Cardiac fibroblast (primary cell): ENCODE measurements around the gene DHRS13.
A peak's percentile ranks its signal among the peaks of the same experiment; 100 is the strongest.

Experiments
- DNase-seq, 2 donors: peaks; one replicate each; pipeline versions ENCODE4 v3.0.0 to v3.0.0-alpha.2; 2010; ENCODE audit warnings: low read depth in 2 of 2
- H3K4me3 ChIP-seq, 2 donors: replicated peaks in 1 of 2; 1 replicate in 1 of 2; 2 replicates in 1 of 2; pipeline ENCODE4 v1.5.1; 2011; ENCODE audit warnings: low read depth in 2 of 2, low read length in 2 of 2, mild to moderate bottlenecking in 2 of 2, moderate library complexity in 1 of 2
- TF ChIP-seq, protein P1 (sequence below): IDR thresholded peaks from one replicate; pipeline ENCODE4 v1.5.1; 2011; ENCODE audit warnings: low read depth, mild to moderate bottlenecking, low read length, inconsistent platforms

DHRS13 gene

GRCh38 chr17:28875848-28876550 is 26.9 kb downstream of the DHRS13 start:
- DNase-seq = no peak
- TF ChIP-seq, protein P1, sequence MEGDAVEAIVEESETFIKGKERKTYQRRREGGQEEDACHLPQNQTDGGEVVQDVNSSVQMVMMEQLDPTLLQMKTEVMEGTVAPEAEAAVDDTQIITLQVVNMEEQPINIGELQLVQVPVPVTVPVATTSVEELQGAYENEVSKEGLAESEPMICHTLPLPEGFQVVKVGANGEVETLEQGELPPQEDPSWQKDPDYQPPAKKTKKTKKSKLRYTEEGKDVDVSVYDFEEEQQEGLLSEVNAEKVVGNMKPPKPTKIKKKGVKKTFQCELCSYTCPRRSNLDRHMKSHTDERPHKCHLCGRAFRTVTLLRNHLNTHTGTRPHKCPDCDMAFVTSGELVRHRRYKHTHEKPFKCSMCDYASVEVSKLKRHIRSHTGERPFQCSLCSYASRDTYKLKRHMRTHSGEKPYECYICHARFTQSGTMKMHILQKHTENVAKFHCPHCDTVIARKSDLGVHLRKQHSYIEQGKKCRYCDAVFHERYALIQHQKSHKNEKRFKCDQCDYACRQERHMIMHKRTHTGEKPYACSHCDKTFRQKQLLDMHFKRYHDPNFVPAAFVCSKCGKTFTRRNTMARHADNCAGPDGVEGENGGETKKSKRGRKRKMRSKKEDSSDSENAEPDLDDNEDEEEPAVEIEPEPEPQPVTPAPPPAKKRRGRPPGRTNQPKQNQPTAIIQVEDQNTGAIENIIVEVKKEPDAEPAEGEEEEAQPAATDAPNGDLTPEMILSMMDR = no peak
- H3K4me3 ChIP-seq = no peak overlapping the region

DNA sequence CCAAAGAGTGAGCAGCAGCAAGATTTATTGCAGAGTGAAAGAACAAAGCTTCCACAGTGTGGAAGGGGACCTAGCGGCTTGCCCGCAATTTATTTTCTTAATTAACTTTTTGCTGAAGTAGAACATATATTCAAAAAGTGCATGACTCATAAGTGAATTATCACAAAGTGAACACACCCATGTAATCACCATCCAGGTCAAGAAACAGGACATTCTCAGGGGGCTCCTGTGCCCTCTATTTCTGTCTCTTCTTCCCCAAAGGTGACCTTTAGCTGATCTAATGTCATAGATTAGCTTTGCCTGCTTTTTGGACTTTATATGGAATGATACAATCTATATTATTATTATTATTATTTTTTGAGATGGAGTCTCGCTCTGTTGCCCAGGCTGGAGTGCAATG is 28.1 kb downstream of the DHRS13 start:
- TF ChIP-seq, protein P1 = no peak
- no peak for DNase-seq
- H3K4me3 ChIP-seq = no peak overlapping the region

DNA sequence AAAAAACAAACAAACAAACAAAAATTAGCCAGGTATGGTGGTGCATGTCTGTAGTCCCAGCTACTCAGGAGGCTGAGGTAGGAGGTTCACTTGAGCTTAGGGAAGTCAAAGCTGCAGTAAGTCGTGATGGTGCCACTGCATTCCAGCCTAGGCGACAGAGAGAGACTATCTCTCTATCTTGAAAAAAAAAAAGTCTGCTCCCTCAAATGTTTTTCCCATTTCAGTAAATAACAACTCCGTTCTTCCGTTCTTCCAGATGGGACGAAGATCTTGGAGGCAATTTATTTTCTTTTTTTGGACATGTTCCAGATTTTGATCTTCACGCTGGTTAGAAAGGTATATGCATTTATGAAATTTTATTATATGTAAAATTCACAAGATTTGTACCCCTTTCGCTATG is 29.0 kb downstream of the DHRS13 start:
- DNase-seq = no peak
- H3K4me3 ChIP-seq = no peak overlapping the region
- TF ChIP-seq, protein P1 = no peak

- DNase-seq = no peak
- TF ChIP-seq, protein P1 = no peak
These were observed 31.8 kb downstream of the DHRS13 start for GRCh38 chr17:28871056-28871579.

GRCh38 chr17:28867276-28867675 is 35.6 kb downstream of the DHRS13 start:
- TF ChIP-seq, protein P1 = no peak
- no peak for DNase-seq
- no peak overlapping the region for H3K4me3 ChIP-seq

More at GRCh38 chr17:28871056-28871579, 31.8 kb downstream of the DHRS13 start:
- H3K4me3 ChIP-seq = no peak overlapping the region

DNA sequence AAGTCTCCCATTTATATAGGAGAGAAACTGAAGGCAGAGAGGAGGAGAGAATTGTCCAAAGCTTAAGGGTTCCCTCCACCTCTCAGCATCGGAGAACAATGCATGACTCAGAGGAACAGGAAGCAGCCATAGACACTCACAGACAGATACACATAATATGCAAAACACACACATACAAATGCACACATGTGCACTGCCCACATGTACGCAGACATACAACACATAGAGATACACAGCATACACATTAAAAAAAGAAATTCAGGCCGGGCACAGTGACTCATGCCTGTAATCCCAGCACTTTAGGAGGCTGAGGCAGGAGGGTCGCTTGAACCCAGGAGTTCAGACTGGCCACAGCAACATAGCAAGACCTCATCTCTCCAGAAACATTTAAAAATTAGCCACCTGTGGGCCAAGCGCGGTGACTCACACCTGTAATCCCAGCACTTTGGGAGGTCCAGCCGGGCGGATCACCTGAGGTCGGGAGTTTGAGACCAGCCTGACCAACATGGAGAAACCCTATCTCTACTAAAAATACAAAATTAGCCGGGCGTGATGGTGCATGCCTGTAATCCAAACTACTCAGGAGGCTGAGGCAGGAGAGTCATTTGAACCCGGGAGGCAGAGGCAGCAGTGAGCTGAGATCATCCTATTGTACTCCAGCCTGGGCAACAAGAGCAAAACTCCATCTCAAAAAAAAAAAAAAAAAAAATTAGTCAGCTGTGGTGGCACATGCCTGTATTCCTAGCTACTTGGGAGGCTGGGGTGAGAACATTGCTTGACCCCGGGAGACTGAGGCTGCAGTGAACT is 36.7 kb downstream of the DHRS13 start:
- TF ChIP-seq, protein P1 = no peak
- DNase-seq = peak; percentile 52 to 62

More for the DNA sequence above, 36.7 kb downstream of the DHRS13 start:
- H3K4me3 ChIP-seq = no peak overlapping the region
